HG03175 (cell line): Measurements from ENCODE around the gene OPN1MW3.
"Not testable (repeated sequence)": the region's sequence is repeated elsewhere in the genome, so short reads cannot be mapped to it uniquely, and the experiment has no call there.

ENCODE experiments used
- ATAC-seq: cut with Tn5 transposase; IDR thresholded peaks from one replicate; pipeline ENCODE4 v1.9.1; 2021; ENCODE audit warnings: mild to moderate bottlenecking, moderate library complexity; ENCODE audit not compliant: unreplicated experiment

OPN1MW3 gene

GRCh38 chrX:154295664-154296310, 38.4 kb downstream of the OPN1MW3 start, which contains the start of gene TKTL1:
TSS of gene TKTL1 (plus strand) at chrX:154295795. CDS start at chrX:154295860, 65 bp downstream.
- ATAC-seq = no peak

GRCh38 chrX:154296731-154297130, 39.3 kb downstream of the OPN1MW3 start:
- ATAC-seq = no peak

- no peak for ATAC-seq
Observed at GRCh38 chrX:154298312-154298711, 40.9 kb downstream of the OPN1MW3 start.

GRCh38 chrX:154300816-154301215, 43.4 kb downstream of the OPN1MW3 start:
- no peak for ATAC-seq

- ATAC-seq = not testable (repeated sequence)
Observed at GRCh38 chrX:154302998-154303397, 45.6 kb downstream of the OPN1MW3 start.

- ATAC-seq = no peak
Observed at GRCh38 chrX:154303476-154303875, 46.1 kb downstream of the OPN1MW3 start.

GRCh38 chrX:154304846-154305245, 47.5 kb downstream of the OPN1MW3 start:
- ATAC-seq = no peak

- no peak for ATAC-seq
Observed at GRCh38 chrX:154305541-154306205, 48.3 kb downstream of the OPN1MW3 start.

- ATAC-seq = no peak
Observed at GRCh38 chrX:154307202-154307601, 49.8 kb downstream of the OPN1MW3 start.

GRCh38 chrX:154308108-154308946, 50.9 kb downstream of the OPN1MW3 start:
- peak; percentile 42 for ATAC-seq

GRCh38 chrX:154309041-154309775, 51.8 kb downstream of the OPN1MW3 start:
- ATAC-seq = no peak

GRCh38 chrX:154310616-154311536, 53.5 kb downstream of the OPN1MW3 start:
- no peak for ATAC-seq

- no peak for ATAC-seq
Observed at GRCh38 chrX:154312116-154312515, 54.7 kb downstream of the OPN1MW3 start.

- peak; percentile 67 for ATAC-seq
Observed at GRCh38 chrX:154313147-154313546, 55.8 kb downstream of the OPN1MW3 start.

- no peak for ATAC-seq
Observed at GRCh38 chrX:154315416-154315815, 58.0 kb downstream of the OPN1MW3 start.

- no peak for ATAC-seq
Observed at GRCh38 chrX:154317391-154317995, 60.1 kb downstream of the OPN1MW3 start.

- ATAC-seq = no peak
Observed at GRCh38 chrX:154320406-154320805, 63.0 kb downstream of the OPN1MW3 start.
